Progenitor cell of endocrine pancreas (in vitro differentiated cells): ENCODE results near the gene PEA15. TPM values are rescaled to one million over a fixed set of nuclear protein-coding genes. Genes with fewer than 3 reads are reported as not detected.

Experiments
- DNase-seq: peaks from one replicate; pipeline ENCODE4 v3.0.0; 2021; ENCODE audit warnings: low spot score; ENCODE audit not compliant: unreplicated experiment
- H3K27ac Mint-ChIP-seq: 2 replicates; pipeline ENCODE4 v1.8.0; 2021; ENCODE audit warnings: mild to moderate bottlenecking, moderate library complexity, mixed read lengths
- H3K27me3 Mint-ChIP-seq: 2 replicates; pipeline ENCODE4 v1.8.0; 2021; ENCODE audit warnings: mixed read lengths
- H3K36me3 Mint-ChIP-seq: 2 replicates; pipeline ENCODE4 v1.8.0; 2022; ENCODE audit warnings: mixed read lengths; ENCODE audit not compliant: insufficient read depth
- H3K4me1 Mint-ChIP-seq: 2 replicates; pipeline ENCODE4 v1.8.0; 2021; ENCODE audit warnings: low read depth, mixed read lengths
- H3K4me3 Mint-ChIP-seq: 2 replicates; pipeline ENCODE4 v1.8.0; 2021; ENCODE audit warnings: low read depth, mild to moderate bottlenecking, moderate library complexity, mixed read lengths
- H3K9me3 Mint-ChIP-seq: 2 replicates; pipeline ENCODE4 v1.8.0; 2021; ENCODE audit warnings: low read depth, mixed read lengths
- CTCF ChIP-seq: fragments of 200-600 bp; sonication (generic); IDR thresholded peaks from one replicate; pipeline ENCODE4 v1.5.0; 2021; ENCODE audit warnings: antibody characterized with exemption, mild to moderate bottlenecking; ENCODE audit not compliant: unreplicated experiment
- total RNA-seq: library from RNA; stranded (reverse); gene quantifications from 2 replicates; pipeline ENCODE4 v1.2.1, GENCODE V29; 2021

Gene PEA15
- total RNA-seq, 1 donor from 2014 or later, result 37.6 TPM

- H3K27ac Mint-ChIP-seq, result no peak overlapping the region
- H3K4me1 Mint-ChIP-seq, result no peaks in the 10 kb centered on the region
- no peaks in the 10 kb centered on the region for H3K9me3 Mint-ChIP-seq
- peaks cover 27% of the 10 kb centered on the region for H3K36me3 Mint-ChIP-seq
- DNase-seq, result no peak
- no peaks in the 10 kb centered on the region for H3K27me3 Mint-ChIP-seq
- H3K4me3 Mint-ChIP-seq, result no peak overlapping the region
- no peak for TF ChIP-seq CTCF
Observed at GRCh38 chr1:160227561-160227960, 22.4 kb downstream of the PEA15 start.

- no peaks in the 10 kb centered on the region for H3K27me3 Mint-ChIP-seq
- H3K27ac Mint-ChIP-seq, result no peak overlapping the region
- DNase-seq, result no peak
- H3K9me3 Mint-ChIP-seq, result no peaks in the 10 kb centered on the region
- H3K4me1 Mint-ChIP-seq, result no peaks in the 10 kb centered on the region
- H3K36me3 Mint-ChIP-seq, result peaks cover 22% of the 10 kb centered on the region
- no peak for TF ChIP-seq CTCF
- H3K4me3 Mint-ChIP-seq, result no peak overlapping the region
Observed at GRCh38 chr1:160228431-160228830, 23.2 kb downstream of the PEA15 start.

- no peak overlapping the region for H3K27ac Mint-ChIP-seq
- H3K9me3 Mint-ChIP-seq, result no peaks in the 10 kb centered on the region
- H3K4me3 Mint-ChIP-seq, result no peak overlapping the region
- H3K36me3 Mint-ChIP-seq, result peaks cover 26% of the 10 kb centered on the region
- no peak for TF ChIP-seq CTCF
- no peaks in the 10 kb centered on the region for H3K27me3 Mint-ChIP-seq
- DNase-seq, result no peak
- no peaks in the 10 kb centered on the region for H3K4me1 Mint-ChIP-seq
Observed at GRCh38 chr1:160232911-160233310, 27.7 kb downstream of the PEA15 start.

GRCh38 chr1:160236806-160237205, 31.6 kb downstream of the PEA15 start:
- Mint-ChIP-seq H3K4me3 (no peak overlapping the region), H3K27ac (no peak overlapping the region), H3K4me1 (no peaks in the 10 kb centered on the region), H3K27me3 (no peaks in the 10 kb centered on the region), H3K9me3 (no peaks in the 10 kb centered on the region), H3K36me3 (peaks cover 14% of the 10 kb centered on the region)
- TF ChIP-seq CTCF, result no peak
- no peak for DNase-seq

- Mint-ChIP-seq H3K9me3 (no peaks in the 10 kb centered on the region), H3K4me3 (no peak overlapping the region), H3K27me3 (no peaks in the 10 kb centered on the region), H3K36me3 (peaks cover 14% of the 10 kb centered on the region), H3K4me1 (no peaks in the 10 kb centered on the region), H3K27ac (no peak overlapping the region)
- no peak for TF ChIP-seq CTCF
- no peak for DNase-seq
Observed at GRCh38 chr1:160237558-160237957, 32.4 kb downstream of the PEA15 start.
